ENCODE results near the gene MZT2A. TPM values are rescaled to one million over a fixed set of nuclear protein-coding genes. Genes with fewer than 3 reads are reported as not detected.
"Not testable (repeated sequence)": the region's sequence is repeated elsewhere in the genome, so short reads cannot be mapped to it uniquely, and the experiment has no call there.

MZT2A gene, protein sequence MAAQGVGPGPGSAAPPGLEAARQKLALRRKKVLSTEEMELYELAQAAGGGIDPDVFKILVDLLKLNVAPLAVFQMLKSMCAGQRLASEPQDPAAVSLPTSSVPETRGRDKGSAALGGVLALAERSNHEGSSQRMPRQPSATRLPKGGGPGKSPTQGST
- 108 and 110 TPM in 2 replicates for total RNA-seq

DNA sequence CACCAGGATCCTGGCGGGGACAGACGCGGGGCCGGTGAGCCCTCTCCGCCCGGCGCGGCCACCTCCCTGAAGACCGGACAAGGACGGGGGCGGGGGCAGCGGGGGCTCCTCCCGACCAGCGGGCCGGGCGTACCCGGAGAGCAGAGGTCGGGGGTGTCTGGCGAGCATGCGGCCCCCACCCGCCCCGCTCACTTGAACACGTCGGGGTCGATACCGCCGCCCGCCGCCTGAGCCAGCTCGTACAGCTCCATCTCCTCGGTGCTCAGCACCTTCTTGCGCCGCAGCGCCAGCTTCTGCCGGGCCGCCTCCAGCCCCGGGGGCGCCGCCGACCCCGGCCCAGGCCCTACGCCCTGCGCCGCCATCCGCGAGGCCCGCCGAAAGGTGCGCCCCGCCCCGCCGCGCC is at the start of gene MZT2A:
MZT2A (minus strand) TSS at position 383 of the 403 bp plus-strand sequence; CDS start at position 362, 21 bp downstream.
- Mint-ChIP-seq H3K4me3 (peak within 1 kb of the TSS; percentile 98), H3K27ac (peak within 1 kb of the TSS; percentile 98), H3K36me3 (ENCODE audit: low read depth) (peaks cover 25% of the 10 kb centered on the region), H3K4me1 (peaks cover 33% of the 10 kb centered on the region)
- not testable (repeated sequence) for DNase-seq, H3K27me3 Mint-ChIP-seq, H3K9me3 Mint-ChIP-seq
- intact Hi-C loops (cut with micrococcal nuclease) = loop anchor here (1.0 to 5.0 kb wide), 7 partner anchors 35 to 1310 kb away; partner anchors contain the start of genes CCDC74A, FAM168B, MZT2B and PLEKHB2

DNA sequence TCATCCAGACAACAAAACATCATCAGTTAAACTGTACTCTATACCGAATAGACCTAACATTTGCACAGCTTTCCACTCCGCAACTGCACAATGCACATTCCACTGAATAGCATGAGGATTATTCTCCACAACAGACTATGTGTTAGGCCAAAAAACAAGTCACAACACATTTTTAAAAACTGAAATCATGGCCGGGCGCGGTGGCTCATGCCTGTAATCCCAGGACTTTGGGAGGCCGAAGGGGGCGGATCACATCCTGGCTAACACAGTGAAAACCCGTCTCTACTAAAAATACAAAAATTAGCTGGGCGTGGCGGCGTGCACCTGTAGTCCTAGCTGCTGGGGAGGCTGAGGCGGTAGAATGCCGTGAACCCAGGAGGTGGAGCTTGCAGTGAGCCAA is 46.7 kb upstream of the MZT2A start:
- H3K9me3 Mint-ChIP-seq; H3K36me3 Mint-ChIP-seq (ENCODE audit: low read depth); intact Hi-C loops (cut with micrococcal nuclease); H3K4me1 Mint-ChIP-seq; H3K4me3 Mint-ChIP-seq; H3K27me3 Mint-ChIP-seq; H3K27ac Mint-ChIP-seq: not testable (repeated sequence)
- DNase-seq = peak; percentile 27

DNA sequence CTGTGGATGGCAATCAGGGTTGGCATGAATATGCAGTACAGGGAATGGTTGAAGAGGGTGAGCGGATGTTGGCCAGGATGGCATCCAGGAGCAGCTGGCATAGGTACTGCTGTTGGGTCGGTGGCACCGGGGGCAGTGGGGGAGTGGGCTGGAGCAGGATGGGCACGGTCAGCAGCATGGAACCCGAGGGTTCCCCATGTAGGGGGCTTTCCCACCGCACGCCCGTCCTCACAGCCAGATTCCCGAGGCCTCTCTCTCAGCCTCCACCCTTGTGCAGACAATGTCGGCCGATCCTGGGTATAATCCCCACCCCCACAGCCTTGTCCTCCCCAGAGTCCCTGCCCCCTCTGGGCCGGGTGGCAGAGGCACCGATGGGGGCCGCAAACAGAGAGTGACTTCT is 44.6 kb upstream of the MZT2A start:
- intact Hi-C loops (cut with micrococcal nuclease); H3K27me3 Mint-ChIP-seq; H3K9me3 Mint-ChIP-seq; DNase-seq; H3K36me3 Mint-ChIP-seq (ENCODE audit: low read depth); H3K27ac Mint-ChIP-seq; H3K4me3 Mint-ChIP-seq; H3K4me1 Mint-ChIP-seq: not testable (repeated sequence)

DNA sequence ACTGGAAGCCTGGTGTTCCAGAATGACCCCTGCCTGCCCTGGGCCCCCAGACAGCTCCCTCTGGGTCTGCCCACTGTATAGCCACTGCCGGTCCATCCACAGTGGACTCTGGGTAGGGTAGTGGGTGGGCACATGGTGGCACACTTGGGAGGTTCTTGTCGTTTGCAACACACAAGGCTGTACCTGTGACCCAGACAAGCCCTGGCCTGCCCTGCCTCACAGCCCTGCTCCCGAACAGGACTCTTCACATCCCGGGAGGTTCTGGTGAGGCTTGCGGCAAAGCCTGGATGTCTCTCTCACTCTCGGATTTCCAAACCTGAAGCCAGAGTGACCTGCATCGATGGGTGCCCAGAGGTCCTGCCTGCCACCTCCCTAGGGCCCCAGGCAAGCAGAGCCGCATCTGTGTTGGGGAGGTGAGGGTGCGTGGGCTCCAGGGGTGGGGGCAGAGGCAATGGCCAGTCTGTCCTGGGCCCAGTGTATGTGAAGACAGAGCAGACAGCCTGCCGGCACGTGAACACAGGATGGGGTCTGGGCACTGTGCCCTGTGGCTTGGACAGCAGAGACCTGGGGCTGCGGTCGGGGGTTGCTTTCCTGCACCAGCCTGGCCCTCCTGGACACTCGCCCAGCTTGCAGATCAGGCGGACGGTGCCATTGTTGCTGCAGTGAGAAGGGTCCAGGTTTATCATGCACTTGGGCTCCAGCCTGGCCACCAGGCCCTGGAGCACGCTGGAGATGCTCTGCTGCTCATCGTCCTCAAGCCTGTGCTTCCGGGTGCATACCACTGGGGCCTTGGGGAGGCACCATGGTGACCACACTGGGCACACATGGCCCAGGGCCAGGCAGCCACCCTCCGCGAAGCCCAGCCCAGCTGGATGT is 44.0 kb upstream of the MZT2A start:
- H3K27me3 Mint-ChIP-seq; H3K27ac Mint-ChIP-seq; H3K4me3 Mint-ChIP-seq; H3K4me1 Mint-ChIP-seq; intact Hi-C loops (cut with micrococcal nuclease); H3K9me3 Mint-ChIP-seq; H3K36me3 Mint-ChIP-seq (ENCODE audit: low read depth): not testable (repeated sequence)
- DNase-seq = peak; percentile 41

DNA sequence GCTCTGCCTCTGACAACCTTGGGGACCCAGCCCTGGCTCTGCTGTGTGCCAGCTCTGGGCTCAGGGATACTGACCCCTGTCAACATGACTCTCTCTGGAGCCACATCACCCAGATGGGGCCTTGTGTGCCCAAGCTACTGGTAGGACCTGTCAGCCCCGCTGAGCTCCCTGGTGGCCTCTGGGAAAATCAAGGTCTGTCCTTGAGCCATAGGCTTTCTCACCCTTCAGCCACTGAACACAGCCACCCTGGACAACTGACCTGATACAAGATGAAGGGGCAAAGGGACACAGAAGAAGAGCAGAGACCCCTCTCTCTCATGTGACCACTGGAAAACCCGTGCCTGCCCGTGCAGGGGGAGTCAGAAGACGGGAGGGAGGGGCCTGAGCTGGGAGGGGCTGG is 43.3 kb upstream of the MZT2A start:
- peak; percentile 49 for DNase-seq
- Mint-ChIP-seq H3K9me3 (no peaks in the 10 kb centered on the region), H3K27me3 (peaks cover 5% of the 10 kb centered on the region), H3K36me3 (ENCODE audit: low read depth) (no peaks in the 10 kb centered on the region), H3K4me1 (no peaks in the 10 kb centered on the region), H3K4me3 (no peak overlapping the region), H3K27ac (no peak overlapping the region)
- intact Hi-C loops (cut with micrococcal nuclease) = no loop called here

DNA sequence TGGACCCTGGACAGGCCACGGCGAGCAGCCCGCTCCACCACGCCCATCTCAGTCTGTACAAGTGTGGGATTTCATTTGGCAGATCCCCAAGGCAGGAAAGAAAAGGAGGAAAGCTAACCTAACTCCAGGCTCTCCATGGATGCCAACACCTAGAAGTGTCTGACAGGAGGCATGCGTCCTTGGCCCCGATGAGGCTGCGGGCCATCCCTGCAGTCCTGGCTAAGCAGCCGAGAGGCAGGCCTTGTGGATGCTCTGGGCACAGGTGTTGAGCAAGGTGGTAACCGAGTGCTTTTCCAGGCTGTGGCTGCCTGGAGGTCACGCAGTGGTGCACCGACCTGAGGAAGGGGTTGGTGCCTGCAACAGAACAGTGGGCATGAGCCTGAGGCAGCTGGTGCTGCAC is 42.8 kb upstream of the MZT2A start:
- intact Hi-C loops (cut with micrococcal nuclease); H3K9me3 Mint-ChIP-seq; H3K27ac Mint-ChIP-seq; H3K36me3 Mint-ChIP-seq (ENCODE audit: low read depth); DNase-seq; H3K4me1 Mint-ChIP-seq; H3K4me3 Mint-ChIP-seq; H3K27me3 Mint-ChIP-seq: not testable (repeated sequence)

DNA sequence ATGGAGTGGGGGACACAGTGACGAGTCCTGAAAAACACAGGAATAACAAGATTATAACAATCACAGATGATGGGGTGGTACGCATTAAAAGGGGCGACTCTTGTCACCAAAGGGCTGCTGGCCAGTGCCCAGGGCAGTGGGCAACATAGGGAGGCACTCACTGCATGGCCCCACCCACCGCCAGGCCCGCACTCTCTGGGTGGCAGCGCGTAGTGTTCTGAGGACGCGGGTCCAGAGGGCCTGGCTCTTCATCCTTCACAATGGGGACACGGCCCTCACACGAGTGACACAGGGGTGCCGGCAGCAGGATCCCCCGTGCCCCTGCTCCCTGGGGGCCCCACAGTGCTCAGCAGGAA is 42.1 kb upstream of the MZT2A start:
- H3K4me3 Mint-ChIP-seq; DNase-seq; H3K36me3 Mint-ChIP-seq (ENCODE audit: low read depth); H3K4me1 Mint-ChIP-seq; intact Hi-C loops (cut with micrococcal nuclease); H3K27ac Mint-ChIP-seq; H3K9me3 Mint-ChIP-seq; H3K27me3 Mint-ChIP-seq: not testable (repeated sequence)

DNA sequence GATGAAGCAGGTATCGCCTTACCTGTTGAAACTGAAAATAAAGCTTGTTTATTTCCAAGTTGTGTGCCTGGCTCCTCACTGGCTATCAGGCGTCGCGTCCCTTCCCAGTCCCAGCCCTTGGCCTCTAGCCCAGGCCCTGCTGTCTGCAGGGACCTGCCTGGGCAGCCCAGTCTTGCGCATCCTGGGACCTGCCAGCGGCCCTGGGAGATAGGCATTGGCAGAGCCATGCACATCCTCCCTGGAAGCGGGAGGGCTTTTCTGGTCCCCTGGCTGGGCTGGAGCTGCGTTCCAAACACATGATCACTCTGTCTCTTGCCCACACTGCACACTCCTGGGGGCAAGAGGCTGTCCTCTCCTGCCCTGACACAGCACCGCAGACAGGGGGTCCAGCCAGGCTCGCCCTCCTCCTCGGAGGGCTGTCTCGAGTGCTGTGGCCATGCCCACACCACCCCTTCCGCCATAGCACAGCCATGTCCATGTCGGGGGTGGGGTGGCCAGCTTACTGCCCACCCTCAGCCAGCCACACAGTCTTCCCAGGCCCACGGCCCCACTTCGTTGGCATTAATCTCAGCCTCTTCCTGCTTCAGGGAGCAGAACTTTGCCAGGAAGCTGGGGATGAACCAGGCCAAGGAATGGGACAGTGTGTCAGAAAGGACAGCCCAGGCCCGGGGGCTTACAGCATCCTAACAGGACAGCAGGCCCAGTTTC is 41.6 kb upstream of the MZT2A start:
- DNase-seq; H3K4me1 Mint-ChIP-seq; H3K36me3 Mint-ChIP-seq (ENCODE audit: low read depth); H3K9me3 Mint-ChIP-seq; intact Hi-C loops (cut with micrococcal nuclease); H3K27me3 Mint-ChIP-seq; H3K27ac Mint-ChIP-seq; H3K4me3 Mint-ChIP-seq: not testable (repeated sequence)

DNA sequence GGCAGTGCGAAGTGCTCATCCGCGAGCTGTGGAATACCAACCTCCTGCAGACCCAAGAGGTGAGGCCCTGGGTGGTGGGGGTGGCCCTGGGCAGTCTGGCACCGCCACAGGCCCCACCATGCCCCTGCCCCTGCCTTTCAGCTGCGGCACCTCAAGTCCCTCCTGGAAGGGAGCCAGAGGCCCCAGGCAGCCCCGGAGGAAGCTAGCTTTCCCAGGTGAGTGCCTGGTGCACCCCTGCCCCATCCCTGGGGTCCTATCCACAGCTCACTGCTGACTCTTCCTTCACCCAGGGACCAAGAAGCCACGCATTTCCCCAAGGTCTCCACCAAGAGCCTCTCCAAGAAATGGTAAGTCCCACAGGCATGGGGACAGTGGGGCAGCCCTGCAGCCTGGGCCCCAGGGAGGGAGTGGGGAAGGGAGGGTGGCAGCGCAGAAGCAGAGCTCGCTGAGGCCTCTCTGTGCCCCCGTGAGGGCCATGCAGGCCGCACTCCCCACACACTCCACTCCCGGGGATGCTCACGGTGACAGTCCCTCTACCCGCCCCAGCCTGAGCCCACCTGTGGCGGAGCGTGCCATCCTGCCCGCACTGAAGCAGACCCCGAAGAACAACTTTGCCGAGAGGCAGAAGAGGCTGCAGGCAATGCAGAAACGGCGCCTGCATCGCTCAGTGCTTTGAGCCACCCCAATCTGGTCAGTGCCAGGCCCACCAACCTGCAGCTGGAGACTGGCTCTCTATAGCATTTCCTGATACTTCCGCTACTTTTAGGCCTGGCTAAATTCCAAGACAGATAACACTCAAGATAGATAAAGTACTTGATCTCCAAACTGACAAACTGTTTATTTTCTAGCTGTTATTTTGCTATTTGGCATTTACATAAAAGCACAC is 40.8 kb upstream of the MZT2A start:
- H3K9me3 Mint-ChIP-seq; H3K27me3 Mint-ChIP-seq; intact Hi-C loops (cut with micrococcal nuclease): not testable (repeated sequence)

DNA sequence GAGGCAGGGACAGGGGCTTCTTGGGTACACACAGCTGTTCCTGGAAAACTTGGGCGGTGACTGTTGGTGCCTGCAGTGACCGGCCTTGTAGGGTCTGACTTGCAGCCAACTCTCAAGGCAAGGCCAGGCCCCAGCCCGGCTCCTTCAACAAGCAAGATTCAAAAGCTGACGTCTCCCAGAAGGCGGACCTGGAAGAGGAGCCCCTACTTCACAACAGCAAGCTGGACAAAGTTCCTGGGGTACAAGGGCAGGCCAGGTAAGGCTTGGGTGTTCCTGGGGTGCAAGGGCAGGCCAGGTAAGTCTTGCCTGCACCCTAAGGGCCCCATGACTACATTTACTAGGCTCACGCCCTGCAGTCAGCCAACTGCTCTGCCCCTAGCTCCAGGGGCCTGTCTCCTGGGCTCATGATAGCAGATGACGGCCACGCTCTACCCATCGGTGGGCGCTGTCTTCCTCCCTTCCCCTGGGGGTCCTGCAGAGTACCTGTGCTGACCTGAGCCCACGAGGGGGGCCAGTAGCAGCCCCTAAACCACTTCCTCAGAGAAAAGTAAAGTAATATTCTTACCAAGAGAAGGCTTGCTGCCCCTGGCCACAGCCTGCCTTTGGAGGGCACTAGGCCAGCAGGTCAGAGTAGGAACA is 39.5 kb upstream of the MZT2A start:
- peaks cover 11% of the 10 kb centered on the region for H3K4me1 Mint-ChIP-seq
- H3K27me3 Mint-ChIP-seq; H3K36me3 Mint-ChIP-seq (ENCODE audit: low read depth); DNase-seq; intact Hi-C loops (cut with micrococcal nuclease); H3K27ac Mint-ChIP-seq; H3K4me3 Mint-ChIP-seq; H3K9me3 Mint-ChIP-seq: not testable (repeated sequence)

More for the DNA sequence above, 40.8 kb upstream of the MZT2A start:
- H3K36me3 Mint-ChIP-seq (ENCODE audit: low read depth); H3K4me3 Mint-ChIP-seq; H3K4me1 Mint-ChIP-seq; H3K27ac Mint-ChIP-seq; DNase-seq: not testable (repeated sequence)

DNA sequence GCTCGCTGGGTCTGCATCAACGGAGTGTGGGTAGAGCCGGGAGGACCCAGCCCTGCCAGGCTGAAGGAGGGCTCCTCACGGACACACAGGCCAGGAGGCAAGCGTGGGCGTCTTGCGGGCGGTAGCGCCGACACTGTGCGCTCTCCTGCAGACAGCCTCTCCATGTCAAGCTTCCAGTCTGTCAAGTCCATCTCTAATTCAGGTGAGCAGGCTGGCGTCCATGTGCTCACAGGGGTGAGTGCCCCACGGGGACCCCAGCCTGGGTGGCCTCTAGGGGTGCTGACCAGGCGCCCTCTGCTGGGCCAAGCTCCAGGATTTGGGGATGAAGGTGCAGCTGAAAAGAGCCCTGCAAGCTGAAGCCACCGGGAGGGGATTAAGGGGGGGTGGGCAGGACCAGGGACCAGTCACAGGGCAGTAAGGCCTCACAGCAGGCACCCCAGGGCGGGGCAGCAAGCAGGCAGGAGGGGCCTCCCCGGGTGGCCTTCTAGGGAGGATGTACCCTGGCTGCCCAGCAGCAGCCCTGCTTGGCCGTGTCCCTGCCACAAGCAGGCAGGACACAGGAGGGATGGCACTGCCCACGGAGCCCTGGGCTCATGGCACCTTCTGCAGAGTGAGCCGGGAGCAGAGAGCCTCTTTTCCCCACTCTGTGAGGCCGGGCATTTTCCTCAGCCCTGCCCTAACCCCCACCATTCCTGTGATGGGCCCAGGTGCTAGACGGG is 38.6 kb upstream of the MZT2A start:
- not testable (repeated sequence) for H3K27me3 Mint-ChIP-seq, H3K4me3 Mint-ChIP-seq, H3K9me3 Mint-ChIP-seq

DNA sequence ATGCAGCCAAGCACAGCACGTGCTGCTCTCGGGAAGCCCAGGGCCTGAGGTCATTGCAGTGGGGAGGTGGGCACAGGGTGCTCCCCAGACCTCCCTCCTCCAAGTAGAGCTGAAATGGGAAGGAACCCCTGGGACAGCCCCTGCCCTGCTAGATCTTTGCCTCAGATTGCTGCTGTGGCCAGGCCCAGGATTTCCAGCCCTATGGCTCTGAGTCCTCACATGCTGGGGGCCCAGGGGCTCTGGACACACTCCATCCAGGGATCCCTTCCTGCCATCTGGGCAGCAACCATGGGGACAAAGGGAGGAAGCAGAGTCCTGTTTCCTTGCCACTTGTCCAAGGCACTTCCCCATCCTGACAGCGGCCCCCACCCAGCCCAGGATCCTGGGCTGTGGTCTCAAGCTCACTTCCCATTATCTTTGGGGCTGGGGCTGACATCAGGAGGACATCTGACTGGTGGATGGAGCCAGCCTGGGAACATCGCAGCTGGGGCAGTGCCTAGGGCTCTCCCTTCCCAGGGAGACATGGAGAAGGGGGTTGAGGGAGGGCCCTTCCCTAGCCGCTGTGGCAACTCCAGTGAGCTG is 37.8 kb upstream of the MZT2A start:
- H3K36me3 Mint-ChIP-seq (ENCODE audit: low read depth); intact Hi-C loops (cut with micrococcal nuclease); H3K9me3 Mint-ChIP-seq; H3K27me3 Mint-ChIP-seq; H3K4me3 Mint-ChIP-seq; H3K27ac Mint-ChIP-seq; DNase-seq: not testable (repeated sequence)
- H3K4me1 Mint-ChIP-seq = peaks cover 11% of the 10 kb centered on the region

More for the DNA sequence above, 38.6 kb upstream of the MZT2A start:
- H3K27ac Mint-ChIP-seq; H3K36me3 Mint-ChIP-seq (ENCODE audit: low read depth); DNase-seq; intact Hi-C loops (cut with micrococcal nuclease): not testable (repeated sequence)
- H3K4me1 Mint-ChIP-seq = peaks cover 11% of the 10 kb centered on the region

Data from activated CD4-positive, alpha-beta T cell treated with anti-CD3 and anti-CD28 coated beads, Interleukin-2, amount 10 ng/mL, durations not matched to agents 24 days and 14 days (primary cell).